Skeletal muscle cell (primary cell): ENCODE measurements around the gene UBE4B.
A peak's percentile ranks its signal among the peaks of the same experiment; 100 is the strongest.
"Not testable (repeated sequence)": the region's sequence is repeated elsewhere in the genome, so short reads cannot be mapped to it uniquely, and the experiment has no call there.

Source experiments
- DNase-seq: peaks from one replicate; pipeline ENCODE4 v3.0.0-alpha.2; 2010; ENCODE audit warnings: low read depth
- H3K4me3 ChIP-seq: 2 replicates; pipeline ENCODE4 v1.5.1; 2011; ENCODE audit warnings: low read depth, mild to moderate bottlenecking, control low read depth, low read length, moderate library complexity

UBE4B gene

GRCh38 chr1:10106756-10107475, 74.2 kb downstream of the UBE4B start:
- no peak overlapping the region for H3K4me3 ChIP-seq
- no peak for DNase-seq

- not testable (repeated sequence) for H3K4me3 ChIP-seq, DNase-seq
Measured at GRCh38 chr1:10107476-10107847, 74.7 kb downstream of the UBE4B start.

GRCh38 chr1:10108134-10108663, 75.4 kb downstream of the UBE4B start:
- H3K4me3 ChIP-seq = no peak overlapping the region
- DNase-seq = peak; percentile 15

GRCh38 chr1:10108948-10109708, 76.4 kb downstream of the UBE4B start:
- H3K4me3 ChIP-seq = no peak overlapping the region
- no peak for DNase-seq

GRCh38 chr1:10113501-10113900, 80.7 kb downstream of the UBE4B start:
- DNase-seq = no peak
- no peak overlapping the region for H3K4me3 ChIP-seq

GRCh38 chr1:10114746-10115145, 82.0 kb downstream of the UBE4B start:
- no peak for DNase-seq
- no peak overlapping the region for H3K4me3 ChIP-seq

- no peak for DNase-seq
- H3K4me3 ChIP-seq = no peak overlapping the region
Measured at GRCh38 chr1:10117132-10117531, 84.4 kb downstream of the UBE4B start.

GRCh38 chr1:10117865-10118264, 85.1 kb downstream of the UBE4B start:
- H3K4me3 ChIP-seq = no peak overlapping the region
- DNase-seq = no peak

- no peak for DNase-seq
- no peak overlapping the region for H3K4me3 ChIP-seq
Measured at GRCh38 chr1:10121688-10122087, 88.9 kb downstream of the UBE4B start.

GRCh38 chr1:10122926-10123325, 90.2 kb downstream of the UBE4B start:
- H3K4me3 ChIP-seq = no peak overlapping the region
- DNase-seq = no peak

- no peak for DNase-seq
- no peak overlapping the region for H3K4me3 ChIP-seq
Measured at GRCh38 chr1:10128101-10128765, 95.5 kb downstream of the UBE4B start.

GRCh38 chr1:10132316-10132715, 99.6 kb downstream of the UBE4B start:
- no peak overlapping the region for H3K4me3 ChIP-seq
- no peak for DNase-seq

- DNase-seq = no peak
- no peak overlapping the region for H3K4me3 ChIP-seq
Measured at GRCh38 chr1:10132852-10133251, 100.1 kb downstream of the UBE4B start.

- H3K4me3 ChIP-seq = no peak overlapping the region
- DNase-seq = no peak
Measured at GRCh38 chr1:10140981-10141380, 108.2 kb downstream of the UBE4B start.

GRCh38 chr1:10143961-10144485, 111.3 kb downstream of the UBE4B start:
- DNase-seq = no peak
- H3K4me3 ChIP-seq = no peak overlapping the region

- no peak for DNase-seq
- no peak overlapping the region for H3K4me3 ChIP-seq
Measured at GRCh38 chr1:10146391-10146790, 113.6 kb downstream of the UBE4B start.

- no peak overlapping the region for H3K4me3 ChIP-seq
- DNase-seq = no peak
Measured at GRCh38 chr1:10149231-10149630, 116.5 kb downstream of the UBE4B start.

- no peak for DNase-seq
- H3K4me3 ChIP-seq = no peak overlapping the region
Measured at GRCh38 chr1:10152709-10153284, 120.0 kb downstream of the UBE4B start.

- no peak overlapping the region for H3K4me3 ChIP-seq
Measured at GRCh38 chr1:10155087-10155712, 122.4 kb downstream of the UBE4B start.

More at GRCh38 chr1:10155087-10155712, 122.4 kb downstream of the UBE4B start:
- DNase-seq = no peak
